ENCODE data around the gene GLT6D1.

GRCh38 chr9:135661816-135662560 lies 22.6 kb upstream of the GLT6D1 start:
- TF ChIP-seq CTCF (IDR thresholded peaks at IDR 0.05), result no peak
- no peak for TF ChIP-seq EP300 (IDR thresholded peaks at IDR 0.05)
- TF ChIP-seq POLR2A (IDR thresholded peaks at IDR 0.05), result no peak
